ENCODE results near the gene IL17REL.

Gene IL17REL

DNA sequence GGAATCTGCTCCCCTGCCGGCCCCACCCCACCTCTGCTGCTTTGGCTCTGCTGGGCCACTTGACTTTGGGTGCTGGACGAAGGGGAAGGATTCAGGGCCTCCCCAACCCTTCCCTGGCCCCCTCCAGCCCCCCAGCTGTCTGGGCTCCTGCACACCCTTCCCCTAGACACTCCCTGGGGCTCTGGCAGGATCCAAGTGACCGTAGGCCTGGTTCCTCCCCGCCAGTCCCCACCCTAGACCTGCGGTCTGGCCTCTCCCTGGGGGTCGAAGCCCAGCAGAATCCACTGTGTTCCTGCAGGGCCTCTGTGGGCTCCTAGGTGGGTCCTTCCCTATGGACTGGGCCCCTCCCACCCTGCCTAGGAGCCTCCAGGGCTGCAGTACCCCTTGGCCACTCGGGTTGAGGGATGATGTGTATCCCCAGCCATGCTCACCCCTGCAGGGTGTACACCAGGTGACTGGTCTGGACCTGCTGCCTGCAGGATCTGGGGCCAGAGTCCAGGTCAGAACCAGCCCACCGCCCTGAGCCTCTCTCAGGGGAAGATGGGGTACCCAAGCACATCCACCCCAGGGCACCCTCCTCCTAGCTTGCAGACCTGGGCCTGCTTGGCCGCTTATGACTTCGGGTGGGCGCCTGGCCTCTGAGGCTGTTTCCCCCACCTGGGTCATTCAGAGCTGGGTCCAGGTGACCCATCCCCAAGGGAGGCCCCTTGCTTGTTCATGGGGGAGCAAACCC, 46.4 kb downstream of the IL17REL start:
- no peak for DNase-seq

DNA sequence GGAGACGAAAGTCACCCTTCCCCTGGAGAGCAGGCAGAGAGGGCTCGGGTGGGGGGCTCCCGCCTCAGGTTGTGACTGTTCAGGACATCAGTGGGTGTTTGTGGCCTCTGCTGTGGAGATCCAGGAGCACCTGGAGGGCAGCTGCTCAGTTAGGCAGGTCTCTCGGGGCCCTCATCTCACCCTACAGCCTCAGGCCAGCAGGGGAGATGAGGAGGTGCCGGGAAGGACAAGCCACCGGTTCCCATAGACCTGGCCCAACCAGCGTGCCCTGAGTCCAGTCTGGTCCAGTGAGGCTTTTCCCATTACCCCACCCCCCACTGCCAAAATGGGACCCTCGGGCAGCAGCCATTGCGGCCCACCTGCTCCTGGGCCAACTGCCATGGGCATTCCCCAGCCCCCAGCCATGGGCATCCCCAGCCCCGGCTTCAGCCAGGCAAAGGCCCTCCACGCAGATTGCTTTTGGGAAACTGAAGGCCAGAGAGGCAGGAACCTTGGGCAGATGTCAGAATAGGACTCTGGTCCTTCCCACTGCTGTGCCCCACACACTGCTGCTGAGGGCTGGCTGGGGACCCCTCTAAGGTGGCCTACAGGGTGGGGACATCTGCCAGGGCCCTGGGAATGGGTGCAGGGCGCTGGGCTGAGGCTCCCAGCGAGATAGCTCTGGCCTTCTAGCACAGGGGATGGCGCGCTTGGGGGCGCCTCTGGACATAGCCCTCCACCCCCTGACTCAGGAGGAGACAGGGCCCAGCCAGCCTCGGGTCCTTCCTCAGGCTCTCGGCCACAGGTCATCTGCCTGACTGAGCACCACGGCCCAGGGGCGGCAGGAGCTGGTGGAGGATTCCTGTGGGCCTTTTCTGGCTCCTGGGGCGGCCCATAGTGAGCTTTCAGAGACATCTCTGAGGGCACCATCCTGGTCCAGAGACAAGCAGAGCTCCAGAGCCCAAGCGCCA, 47.2 kb downstream of the IL17REL start:
- no peak for DNase-seq

DNA sequence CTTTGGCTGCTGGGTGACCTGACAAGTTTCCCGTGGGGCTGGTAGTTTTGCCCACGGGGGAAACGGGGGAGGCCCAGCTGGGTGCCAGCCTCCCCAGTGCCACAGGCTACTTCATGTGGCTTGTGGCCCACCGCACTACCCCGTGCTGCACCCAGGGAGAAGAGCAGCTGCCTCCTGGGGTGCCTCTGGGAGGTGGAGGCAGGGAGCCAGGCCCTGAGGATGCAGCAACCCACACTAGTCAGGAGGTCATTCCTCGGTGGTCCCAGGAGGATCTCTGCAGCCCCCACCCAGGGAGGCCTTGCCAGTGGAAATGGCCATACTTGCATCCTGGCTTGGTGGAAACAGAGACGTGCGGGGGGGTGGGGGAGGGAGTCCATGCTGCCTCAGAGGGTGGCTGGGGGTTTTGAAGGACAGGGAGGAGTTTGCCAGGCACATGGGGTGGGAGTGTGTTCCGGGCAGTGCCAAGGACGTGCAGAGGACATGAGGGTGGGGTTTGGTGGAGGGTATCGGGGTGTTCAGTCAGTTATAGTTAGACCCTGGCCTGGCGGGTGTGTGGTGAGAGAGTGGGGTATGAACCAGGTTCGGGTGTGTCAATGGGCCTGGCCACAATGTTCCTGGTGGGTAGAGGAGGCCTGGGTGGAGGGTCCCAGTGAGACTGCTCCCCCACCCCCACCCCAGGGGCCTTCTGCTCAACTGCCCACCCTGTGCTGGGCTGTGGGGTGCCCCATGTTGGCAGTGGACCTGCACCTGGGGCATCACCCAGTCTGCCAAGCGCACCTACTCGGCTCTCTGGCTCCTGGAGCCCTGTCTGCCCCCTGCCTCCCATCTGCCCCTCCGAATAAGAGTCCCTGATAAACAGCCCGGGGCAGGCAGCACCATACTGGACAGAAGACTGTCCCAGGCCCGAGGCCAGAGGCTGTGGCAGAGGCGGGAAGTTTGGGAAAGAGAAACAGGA, 48.2 kb downstream of the IL17REL start:
- no peak for DNase-seq

DNA sequence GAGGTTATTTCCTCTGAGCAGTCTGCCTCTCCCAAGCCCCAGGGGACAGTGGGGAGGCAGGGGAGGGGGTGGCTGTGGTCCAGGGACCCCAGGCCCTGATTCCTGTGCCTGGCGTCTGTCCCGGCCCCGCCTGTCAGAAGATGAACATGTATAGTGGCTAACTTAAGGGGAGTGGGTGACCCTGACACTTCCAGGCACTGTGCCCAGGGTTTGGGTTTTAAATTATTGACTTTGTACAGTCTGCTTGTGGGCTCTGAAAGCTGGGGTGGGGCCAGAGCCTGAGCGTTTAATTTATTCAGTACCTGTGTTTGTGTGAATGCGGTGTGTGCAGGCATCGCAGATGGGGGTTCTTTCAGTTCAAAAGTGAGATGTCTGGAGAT, 48.9 kb downstream of the IL17REL start:
- DNase-seq: no peak

DNA sequence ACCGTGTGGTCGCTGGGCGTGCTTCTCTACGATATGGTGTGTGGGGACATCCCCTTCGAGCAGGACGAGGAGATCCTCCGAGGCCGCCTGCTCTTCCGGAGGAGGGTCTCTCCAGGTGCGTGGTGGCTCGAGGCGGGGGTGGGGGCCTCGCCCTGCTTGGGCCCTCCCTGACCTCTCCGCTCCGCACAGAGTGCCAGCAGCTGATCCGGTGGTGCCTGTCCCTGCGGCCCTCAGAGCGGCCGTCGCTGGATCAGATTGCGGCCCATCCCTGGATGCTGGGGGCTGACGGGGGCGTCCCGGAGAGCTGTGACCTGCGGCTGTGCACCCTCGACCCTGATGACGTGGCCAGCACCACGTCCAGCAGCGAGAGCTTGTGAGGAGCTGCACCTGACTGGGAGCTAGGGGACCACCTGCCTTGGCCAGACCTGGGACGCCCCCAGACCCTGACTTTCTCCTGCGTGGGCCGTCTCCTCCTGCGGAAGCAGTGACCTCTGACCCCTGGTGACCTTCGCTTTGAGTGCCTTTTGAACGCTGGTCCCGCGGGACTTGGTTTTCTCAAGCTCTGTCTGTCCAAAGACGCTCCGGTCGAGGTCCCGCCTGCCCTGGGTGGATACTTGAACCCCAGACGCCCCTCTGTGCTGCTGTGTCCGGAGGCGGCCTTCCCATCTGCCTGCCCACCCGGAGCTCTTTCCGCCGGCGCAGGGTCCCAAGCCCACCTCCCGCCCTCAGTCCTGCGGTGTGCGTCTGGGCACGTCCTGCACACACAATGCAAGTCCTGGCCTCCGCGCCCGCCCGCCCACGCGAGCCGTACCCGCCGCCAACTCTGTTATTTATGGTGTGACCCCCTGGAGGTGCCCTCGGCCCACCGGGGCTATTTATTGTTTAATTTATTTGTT, 49.6 kb downstream of the IL17REL start:
- no peak for DNase-seq

DNA sequence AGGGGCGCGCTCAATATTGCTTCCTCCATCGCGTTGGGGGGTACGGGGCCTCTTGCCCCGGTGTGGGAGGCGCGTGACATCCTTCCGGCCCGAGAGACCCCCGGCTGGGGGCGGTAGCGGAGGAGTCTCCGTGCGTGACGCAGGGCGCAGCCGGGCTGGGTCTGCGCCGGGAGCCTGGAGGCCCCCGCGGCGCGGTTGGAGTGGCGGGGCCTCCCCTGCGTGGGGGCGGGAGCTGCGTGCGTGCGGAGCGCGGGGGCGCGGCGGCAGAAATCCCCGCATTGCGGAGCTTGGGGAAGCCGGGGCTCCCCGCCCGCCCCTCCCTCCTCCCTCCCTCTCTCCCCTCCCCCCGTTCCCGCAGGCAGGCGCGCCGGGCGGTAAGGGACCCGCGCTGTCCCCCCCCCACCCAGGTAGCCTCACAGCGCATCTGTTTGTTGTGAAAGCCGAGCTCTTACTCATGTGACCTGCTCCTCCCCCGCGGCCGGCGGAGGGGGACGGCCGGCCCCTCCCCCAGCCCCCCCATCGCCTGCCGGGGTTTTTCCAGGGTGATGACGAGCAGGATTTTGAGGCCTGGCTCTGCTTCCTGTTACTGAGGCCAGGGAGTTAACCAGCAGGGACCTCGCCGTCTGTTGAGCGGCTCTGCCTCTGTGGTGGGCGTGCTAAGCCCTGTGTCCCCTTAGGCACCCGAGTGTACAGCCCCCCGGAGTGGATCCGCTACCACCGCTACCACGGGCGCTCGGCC, 50.4 kb downstream of the IL17REL start:
- DNase-seq: peak; percentile 69

DNA sequence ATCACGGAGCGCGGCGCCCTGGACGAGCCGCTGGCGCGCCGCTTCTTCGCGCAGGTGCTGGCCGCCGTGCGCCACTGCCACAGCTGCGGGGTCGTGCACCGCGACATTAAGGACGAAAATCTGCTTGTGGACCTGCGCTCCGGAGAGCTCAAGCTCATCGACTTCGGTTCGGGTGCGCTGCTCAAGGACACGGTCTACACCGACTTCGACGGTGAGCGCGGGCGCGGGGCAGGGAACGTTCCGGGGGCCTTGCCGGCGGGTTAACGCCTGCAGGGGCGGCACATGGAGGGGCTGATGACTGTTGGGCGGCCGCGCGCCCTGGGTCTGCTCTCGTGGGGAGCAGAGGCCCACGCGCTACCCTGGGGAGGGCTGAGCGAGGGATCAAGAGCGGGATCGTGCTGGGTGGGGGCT, 51.0 kb downstream of the IL17REL start:
- DNase-seq: no peak

DNA sequence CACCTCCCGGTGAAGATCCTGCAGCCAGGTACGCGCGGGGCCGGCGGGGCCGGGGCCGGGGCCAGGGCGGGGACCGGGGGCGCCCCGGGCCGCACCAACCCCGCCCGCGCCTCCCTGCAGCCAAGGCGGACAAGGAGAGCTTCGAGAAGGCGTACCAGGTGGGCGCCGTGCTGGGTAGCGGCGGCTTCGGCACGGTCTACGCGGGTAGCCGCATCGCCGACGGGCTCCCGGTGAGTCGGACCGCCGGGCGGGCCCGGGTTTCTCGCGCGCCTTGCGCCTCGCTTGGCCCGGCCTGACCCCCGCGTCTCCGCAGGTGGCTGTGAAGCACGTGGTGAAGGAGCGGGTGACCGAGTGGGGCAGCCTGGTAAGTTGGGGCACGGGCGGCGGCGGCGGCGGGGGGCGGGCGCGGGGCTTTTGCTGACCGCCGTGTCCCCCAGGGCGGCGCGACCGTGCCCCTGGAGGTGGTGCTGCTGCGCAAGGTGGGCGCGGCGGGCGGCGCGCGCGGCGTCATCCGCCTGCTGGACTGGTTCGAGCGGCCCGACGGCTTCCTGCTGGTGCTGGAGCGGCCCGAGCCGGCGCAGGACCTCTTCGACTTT, 51.5 kb downstream of the IL17REL start:
- no peak for DNase-seq

DNA sequence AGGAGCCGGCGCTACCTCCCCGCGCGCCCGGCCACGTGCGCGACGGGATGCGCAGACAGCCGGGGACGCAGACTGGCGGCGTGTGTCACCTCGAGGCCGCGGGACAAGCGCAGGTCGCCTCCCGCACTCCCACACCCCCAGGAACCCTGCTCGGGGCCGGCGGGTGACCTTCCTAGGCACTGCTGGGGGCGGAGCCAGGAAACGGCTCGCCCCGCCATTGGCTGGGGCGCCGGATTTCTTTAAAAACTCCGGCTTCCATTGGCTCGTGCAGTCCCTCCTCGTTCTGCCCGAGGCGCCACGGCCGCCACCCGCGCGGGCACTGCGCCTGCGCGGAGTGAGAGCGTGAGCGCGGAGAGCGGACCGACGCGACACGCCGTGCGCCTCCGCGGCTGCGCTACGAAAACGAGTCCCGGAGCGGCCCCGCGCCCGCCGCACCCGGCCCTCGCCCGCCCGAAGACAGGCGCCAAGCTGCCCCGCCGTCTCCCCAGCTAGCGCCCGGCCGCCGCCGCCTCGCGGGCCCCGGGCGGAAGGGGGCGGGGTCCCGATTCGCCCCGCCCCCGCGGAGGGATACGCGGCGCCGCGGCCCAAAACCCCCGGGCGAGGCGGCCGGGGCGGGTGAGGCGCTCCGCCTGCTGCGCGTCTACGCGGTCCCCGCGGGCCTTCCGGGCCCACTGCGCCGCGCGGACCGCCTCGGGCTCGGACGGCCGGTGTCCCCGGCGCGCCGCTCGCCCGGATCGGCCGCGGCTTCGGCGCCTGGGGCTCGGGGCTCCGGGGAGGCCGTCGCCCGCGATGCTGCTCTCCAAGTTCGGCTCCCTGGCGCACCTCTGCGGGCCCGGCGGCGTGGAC, 52.2 kb downstream of the IL17REL start, which contains the start of gene PIM3:
TSS of gene PIM3 (plus strand) at position 614 of the 846 bp plus-strand sequence. CDS start at position 790, 176 bp downstream.
- DNase-seq: peak; percentile 93

DNA sequence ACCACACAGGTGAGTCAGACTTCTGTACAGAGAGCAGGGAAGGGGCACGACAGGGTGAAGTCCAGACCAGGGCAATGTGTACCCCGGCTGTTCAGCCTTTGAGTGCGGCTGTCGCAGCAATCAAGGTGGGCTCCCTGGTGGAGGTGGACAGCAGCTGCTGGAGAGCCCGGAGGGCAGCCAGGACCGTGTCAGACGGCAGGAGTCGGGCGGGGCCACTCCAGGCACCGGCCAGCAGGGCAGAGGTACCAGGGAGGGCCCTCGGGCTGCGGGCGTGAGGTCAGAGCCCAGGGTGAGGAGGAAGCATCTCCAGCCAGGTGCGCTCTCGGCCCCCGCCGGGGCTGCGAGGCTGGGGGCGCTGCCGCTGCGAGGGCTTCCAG, 52.8 kb downstream of the IL17REL start:
- DNase-seq: no peak

DNA sequence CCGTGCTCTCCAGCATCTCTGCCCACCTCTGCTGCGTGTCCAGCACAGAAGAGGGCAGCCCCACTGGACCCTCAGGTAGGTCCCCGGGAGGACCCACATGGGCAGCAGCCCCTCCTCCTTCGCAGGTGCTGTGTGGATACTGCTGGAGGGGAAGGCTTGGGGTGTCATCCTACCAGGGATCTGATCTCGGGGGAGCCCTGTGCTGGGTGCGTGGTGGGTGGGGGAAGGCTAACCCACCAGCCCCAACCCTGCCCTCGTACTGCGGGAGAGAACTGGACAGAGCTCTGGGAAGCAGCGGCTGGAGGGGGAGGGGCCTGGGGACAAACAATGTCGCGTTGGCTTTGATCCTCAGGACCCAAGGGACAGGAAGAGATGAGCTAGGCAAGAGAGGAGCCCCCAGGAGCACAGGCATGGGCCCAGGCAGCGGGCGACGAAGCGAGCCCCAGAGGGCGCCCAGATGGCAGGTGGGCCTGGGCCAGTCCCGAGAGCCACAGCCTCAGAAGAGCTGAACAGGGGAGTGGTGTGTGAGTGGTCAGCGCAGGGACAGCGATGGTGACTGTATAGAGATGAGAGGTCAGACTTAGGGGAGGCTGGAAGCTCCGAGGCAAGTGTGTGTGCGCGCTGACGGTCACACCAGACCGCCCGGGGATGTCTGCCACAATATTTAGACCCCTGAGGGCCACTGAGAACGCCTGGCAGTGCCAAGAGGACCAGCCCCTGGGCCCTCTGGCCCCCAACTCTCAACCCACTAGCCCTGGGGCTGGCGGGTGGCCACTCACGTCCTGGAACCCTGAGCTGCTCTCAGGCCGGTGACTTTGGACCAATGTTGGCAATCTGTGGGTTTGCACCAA, 53.4 kb downstream of the IL17REL start:
- DNase-seq: no peak

DNA sequence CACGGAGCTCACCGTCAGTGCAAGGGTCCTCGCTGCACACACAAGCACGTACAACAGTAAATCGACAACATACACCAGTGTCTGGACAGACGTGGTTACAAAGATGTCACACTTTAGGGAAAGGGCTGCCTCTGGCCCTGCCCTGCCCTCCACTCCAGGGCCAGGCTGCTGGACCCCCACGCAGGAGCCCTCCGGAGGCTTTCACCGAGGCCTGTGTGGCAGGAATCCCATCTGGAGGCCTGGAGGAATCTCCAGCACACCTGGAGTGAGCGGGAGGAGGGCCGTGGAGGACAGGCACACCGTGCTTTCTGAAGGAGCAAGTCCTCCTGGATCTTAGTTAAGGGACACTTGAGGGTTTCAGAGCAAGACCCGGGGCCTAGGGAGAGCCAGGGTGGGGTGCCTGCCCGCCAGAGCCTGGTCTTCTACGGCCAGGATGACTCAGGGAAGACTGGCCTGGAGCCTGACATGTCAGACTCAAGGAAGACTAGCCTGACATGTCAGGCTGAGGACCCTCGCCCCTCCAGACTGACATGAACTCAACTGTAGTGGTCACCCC, 54.1 kb downstream of the IL17REL start:
- DNase-seq: no peak

DNA sequence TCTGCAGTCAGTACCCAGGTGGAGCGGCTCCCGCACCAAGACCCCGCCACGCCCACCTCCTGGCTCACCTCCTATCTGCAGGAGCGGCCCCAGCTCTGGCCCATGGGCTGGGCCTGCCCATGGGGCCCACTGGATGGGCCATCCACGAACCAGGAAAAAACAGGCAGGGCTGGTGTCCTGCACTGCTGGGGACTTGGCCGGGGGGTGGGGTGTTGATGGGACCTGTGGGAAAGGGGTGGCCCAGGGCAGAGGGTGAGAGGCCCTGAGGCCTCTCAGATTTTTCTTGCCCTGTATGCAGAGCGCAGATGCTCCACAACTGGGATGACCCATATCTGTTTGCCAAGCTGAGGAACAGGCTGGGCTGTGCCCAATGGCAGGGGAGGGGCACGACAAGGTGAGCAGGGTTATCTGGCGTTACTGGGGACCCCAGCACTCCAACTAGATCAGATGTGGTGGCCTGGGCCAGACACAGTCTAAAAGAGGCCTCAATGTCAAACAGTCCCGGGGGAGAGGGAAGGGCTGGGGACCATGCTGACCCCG, 54.7 kb downstream of the IL17REL start:
- no peak for DNase-seq

DNA sequence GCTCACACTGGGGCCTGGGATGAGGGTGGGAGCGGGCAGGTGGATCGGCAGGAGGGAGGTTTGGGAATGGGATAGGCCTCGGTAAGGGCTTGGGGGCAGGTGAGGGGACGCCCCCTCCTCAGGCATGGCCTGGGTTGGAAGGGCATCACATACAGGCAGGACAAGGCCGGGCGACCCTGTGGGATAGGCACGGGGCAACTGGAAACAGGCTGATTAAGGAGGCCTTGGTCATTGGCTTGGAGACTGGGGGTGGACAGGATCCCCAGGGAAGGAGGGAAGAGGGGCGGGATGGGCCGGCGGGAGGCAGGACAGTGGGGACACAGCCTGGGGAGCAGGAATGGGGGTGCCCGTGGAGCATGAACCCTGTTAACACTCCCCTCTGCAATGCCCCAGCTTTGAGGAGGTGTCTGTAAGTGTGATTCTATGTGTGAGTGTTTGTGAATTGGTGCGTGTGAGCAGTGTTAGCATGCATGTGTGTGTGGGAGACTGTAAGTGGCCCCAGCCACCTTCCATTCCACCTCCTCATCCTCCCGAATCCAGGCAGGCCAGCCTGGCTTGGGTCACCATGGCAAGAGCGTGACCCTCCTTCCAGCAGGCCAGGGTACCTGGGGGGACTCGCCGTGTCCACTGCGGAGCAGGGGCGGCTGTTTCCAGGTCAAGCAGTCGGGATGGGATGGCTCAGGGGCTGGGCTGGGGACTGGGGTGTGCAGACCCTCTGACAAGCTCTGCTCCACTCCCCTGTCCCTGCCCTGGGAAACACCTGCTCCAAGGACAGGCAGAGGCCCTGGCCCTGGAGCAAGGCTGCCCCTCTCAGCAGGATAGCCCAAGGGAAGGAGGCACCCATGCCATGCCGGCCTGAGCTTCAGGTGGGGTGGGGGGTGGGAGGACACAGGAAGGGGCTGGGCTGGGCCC, 55.4 kb downstream of the IL17REL start:
- no peak for DNase-seq

DNA sequence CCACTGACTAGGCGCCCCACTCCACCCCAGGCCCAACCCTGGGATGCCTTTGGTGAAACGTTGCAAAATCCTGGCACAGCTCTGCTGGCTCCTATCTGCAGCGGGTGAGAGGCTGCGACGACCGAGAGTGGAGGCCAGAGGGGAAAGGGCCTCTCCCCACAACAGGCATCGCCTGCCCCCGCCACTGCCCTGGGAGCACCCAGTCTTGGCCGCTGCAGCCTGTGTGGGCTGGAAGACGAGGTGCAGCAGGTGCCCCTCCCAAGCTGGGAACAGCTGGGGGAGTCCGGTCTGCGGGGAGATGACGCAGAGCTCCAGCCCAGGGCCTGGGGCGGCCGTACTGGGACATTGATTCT, 56.2 kb downstream of the IL17REL start:
- DNase-seq: no peak

DNA sequence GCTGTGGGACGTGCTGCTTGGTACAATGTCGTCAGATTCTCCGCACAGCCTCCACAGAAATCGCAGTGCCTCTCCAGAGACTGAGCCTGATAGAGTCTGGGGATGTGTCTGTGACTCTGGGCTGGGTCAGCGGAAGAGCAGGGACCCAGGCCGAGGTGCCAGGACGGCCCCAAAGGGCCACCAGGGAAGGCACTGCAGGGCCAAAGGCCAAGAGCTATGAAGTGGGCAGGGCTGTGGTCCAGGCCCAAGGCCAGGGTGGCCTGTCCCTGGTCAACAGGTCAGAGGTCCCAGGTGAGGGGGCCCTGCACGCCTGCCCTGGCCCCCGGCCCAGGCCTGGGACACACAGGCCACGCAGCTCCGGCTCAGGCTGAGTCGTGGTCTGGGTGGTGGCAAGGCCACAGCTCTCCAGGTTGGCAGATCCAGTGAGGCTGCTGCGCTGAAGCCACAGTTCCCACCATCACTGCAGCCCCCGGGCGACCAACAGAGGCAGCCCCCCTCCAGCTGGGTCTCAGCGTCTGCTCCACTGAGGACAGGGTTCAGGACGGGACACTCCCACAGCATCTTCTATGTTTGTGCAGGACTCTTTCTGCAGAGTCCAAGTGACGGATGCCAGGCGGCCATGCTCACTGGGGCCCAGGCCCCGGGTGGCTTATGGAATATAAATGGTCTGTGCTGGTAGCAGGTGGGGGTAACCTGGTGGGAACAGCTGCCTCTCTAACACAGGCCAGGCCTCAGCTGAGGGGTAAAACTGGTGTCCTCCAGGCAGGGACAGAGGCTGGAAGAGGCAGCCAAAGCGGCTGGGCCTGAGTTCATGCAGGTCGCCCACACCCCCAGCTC, 56.8 kb downstream of the IL17REL start:
- no peak for DNase-seq
